Measurements from ENCODE around the gene ZDHHC22.

GRCh38 chr14:77099425-77100167, 42.0 kb downstream of the ZDHHC22 start:
- TF ChIP-seq, protein P1, sequence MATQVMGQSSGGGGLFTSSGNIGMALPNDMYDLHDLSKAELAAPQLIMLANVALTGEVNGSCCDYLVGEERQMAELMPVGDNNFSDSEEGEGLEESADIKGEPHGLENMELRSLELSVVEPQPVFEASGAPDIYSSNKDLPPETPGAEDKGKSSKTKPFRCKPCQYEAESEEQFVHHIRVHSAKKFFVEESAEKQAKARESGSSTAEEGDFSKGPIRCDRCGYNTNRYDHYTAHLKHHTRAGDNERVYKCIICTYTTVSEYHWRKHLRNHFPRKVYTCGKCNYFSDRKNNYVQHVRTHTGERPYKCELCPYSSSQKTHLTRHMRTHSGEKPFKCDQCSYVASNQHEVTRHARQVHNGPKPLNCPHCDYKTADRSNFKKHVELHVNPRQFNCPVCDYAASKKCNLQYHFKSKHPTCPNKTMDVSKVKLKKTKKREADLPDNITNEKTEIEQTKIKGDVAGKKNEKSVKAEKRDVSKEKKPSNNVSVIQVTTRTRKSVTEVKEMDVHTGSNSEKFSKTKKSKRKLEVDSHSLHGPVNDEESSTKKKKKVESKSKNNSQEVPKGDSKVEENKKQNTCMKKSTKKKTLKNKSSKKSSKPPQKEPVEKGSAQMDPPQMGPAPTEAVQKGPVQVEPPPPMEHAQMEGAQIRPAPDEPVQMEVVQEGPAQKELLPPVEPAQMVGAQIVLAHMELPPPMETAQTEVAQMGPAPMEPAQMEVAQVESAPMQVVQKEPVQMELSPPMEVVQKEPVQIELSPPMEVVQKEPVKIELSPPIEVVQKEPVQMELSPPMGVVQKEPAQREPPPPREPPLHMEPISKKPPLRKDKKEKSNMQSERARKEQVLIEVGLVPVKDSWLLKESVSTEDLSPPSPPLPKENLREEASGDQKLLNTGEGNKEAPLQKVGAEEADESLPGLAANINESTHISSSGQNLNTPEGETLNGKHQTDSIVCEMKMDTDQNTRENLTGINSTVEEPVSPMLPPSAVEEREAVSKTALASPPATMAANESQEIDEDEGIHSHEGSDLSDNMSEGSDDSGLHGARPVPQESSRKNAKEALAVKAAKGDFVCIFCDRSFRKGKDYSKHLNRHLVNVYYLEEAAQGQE (IDR thresholded peaks at IDR 0.05; ENCODE audit: unreplicated experiment): no peak
- TF ChIP-seq POLR2AphosphoS5 (IDR thresholded peaks at IDR 0.05; ENCODE audit: low read depth) (no peak), EZH2 (IDR thresholded peaks at IDR 0.05; ENCODE audit: low read depth, unreplicated experiment) (no peak), EZH2phosphoT487 (IDR thresholded peaks at IDR 0.05; ENCODE audit: unreplicated experiment) (no peak), ZNF114 (CRISPR knock-in tag; IDR thresholded peaks at IDR 0.05) (no peak), NANOG (IDR thresholded peaks at IDR 0.05; ENCODE audit: borderline replicate concordance) (no peak), CREB1 (CRISPR knock-in tag; IDR thresholded peaks at IDR 0.05; ENCODE audit: low read depth) (no peak), JUNB (IDR thresholded peaks at IDR 0.05; ENCODE audit: unreplicated experiment) (no peak)
- TF ChIP-seq, protein P2, sequence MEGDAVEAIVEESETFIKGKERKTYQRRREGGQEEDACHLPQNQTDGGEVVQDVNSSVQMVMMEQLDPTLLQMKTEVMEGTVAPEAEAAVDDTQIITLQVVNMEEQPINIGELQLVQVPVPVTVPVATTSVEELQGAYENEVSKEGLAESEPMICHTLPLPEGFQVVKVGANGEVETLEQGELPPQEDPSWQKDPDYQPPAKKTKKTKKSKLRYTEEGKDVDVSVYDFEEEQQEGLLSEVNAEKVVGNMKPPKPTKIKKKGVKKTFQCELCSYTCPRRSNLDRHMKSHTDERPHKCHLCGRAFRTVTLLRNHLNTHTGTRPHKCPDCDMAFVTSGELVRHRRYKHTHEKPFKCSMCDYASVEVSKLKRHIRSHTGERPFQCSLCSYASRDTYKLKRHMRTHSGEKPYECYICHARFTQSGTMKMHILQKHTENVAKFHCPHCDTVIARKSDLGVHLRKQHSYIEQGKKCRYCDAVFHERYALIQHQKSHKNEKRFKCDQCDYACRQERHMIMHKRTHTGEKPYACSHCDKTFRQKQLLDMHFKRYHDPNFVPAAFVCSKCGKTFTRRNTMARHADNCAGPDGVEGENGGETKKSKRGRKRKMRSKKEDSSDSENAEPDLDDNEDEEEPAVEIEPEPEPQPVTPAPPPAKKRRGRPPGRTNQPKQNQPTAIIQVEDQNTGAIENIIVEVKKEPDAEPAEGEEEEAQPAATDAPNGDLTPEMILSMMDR (conservative IDR thresholded peaks at IDR 0.05; ENCODE audit: low read depth in 2 of 2): no peak
- TF ChIP-seq, protein P3, sequence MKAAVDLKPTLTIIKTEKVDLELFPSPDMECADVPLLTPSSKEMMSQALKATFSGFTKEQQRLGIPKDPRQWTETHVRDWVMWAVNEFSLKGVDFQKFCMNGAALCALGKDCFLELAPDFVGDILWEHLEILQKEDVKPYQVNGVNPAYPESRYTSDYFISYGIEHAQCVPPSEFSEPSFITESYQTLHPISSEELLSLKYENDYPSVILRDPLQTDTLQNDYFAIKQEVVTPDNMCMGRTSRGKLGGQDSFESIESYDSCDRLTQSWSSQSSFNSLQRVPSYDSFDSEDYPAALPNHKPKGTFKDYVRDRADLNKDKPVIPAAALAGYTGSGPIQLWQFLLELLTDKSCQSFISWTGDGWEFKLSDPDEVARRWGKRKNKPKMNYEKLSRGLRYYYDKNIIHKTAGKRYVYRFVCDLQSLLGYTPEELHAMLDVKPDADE (IDR thresholded peaks at IDR 0.05): no peak
